Transverse colon (tissue), 4 donors: ENCODE measurements around the gene PPIL3. TPM values are rescaled to one million over a fixed set of nuclear protein-coding genes. Genes with fewer than 3 reads are reported as not detected.
A peak's percentile ranks its signal among the peaks of the same experiment; 100 is the strongest.

ENCODE experiments used
- DNase-seq: peaks from one replicate; pipeline ENCODE4 v3.0.0-alpha.2; 2019
- H3K27ac ChIP-seq, 4 donors: fragments of 200-600 bp; sonication (generic); 2 replicates each; pipeline ENCODE4 v1.5.1; 2016 to 2018; ENCODE audit warnings: inconsistent platforms in 4 of 4
- H3K27me3 ChIP-seq: fragments of 200-600 bp; sonication (generic); 2 replicates; pipeline ENCODE4 v1.5.1; 2017; ENCODE audit warnings: inconsistent platforms
- H3K36me3 ChIP-seq, 4 donors: fragments of 200-600 bp; sonication (generic); 2 replicates each; pipeline ENCODE4 v1.5.1; 2017 to 2019; ENCODE audit warnings: inconsistent platforms in 4 of 4
- H3K4me1 ChIP-seq, 4 donors: fragments of 200-600 bp; sonication (generic); 2 replicates each; pipeline ENCODE4 v1.5.1; 2017 to 2020; ENCODE audit warnings: inconsistent platforms in 4 of 4
- H3K4me3 ChIP-seq, 4 donors: fragments of 200-600 bp; sonication (generic); 1 replicate in 1 of 4; 2 replicates in 3 of 4; pipeline versions ENCODE4 v1.5.1 to v1.6.1; 2017 to 2019; ENCODE audit warnings: inconsistent platforms in 4 of 4
- H3K9me3 ChIP-seq, 2 donors: fragments of 200-600 bp; sonication (generic); 2 replicates each; pipeline ENCODE4 v1.5.1; 2017 to 2019; ENCODE audit warnings: inconsistent platforms in 2 of 2
- EP300 ChIP-seq: sonication (generic); formaldehyde crosslinking; IDR thresholded peaks from one replicate; pipeline ENCODE4 v1.6.1; 2017; ENCODE audit warnings: antibody characterized with exemption, low read depth
- POLR2A ChIP-seq: fragments of 450-650 bp; IDR thresholded peaks from one replicate; pipeline ENCODE4 v1.6.1; 2016; ENCODE audit warnings: antibody characterized with exemption, mild to moderate bottlenecking, moderate library complexity
- POLR2AphosphoS5 ChIP-seq, 3 donors: sonication (generic); formaldehyde crosslinking; IDR thresholded peaks; one replicate each; pipeline ENCODE4 v1.6.1; 2016; ENCODE audit warnings: antibody characterized with exemption in 3 of 3
- WGBS, 2 donors: methylation state at CpG; one replicate each; pipeline ENCODE4 v1.1.5; 2018; ENCODE audit warnings: low coverage in 1 of 2; 5-methylcytosine and 5-hydroxymethylcytosine counted together
- in situ Hi-C, 4 donors: fragments of 200-750 bp; cut with MboI; loops; one replicate each; pipeline versions ENCODE4 v1.15.0 to v1.15.1; 2017; ENCODE audit warnings: low sequenced_read_pairs in 3 of 4, low pct_ligation_motif_present in 1 of 4, low pct_unique_long_range_greater_than_20kb in 1 of 4
- intact Hi-C: fragments of 100-400 bp; cut with DNase I; formaldehyde crosslinking; loops from one replicate; pipeline ENCODE4 v1.15.1; 2023; ENCODE audit warnings: low total_unique reads
- total RNA-seq, 4 donors: library from RNA; depleted of rRNA; stranded (reverse); fragments of >200 nt; gene quantifications; one replicate each; pipeline ENCODE4 v1.1.0, GENCODE V29; 2016
- TF ChIP-seq, protein P1 (sequence below), 5 experiments: fragments of 200-600 bp in 3 of 5; fragments of 450-650 bp in 2 of 5; sonication (generic) in 3 of 5; IDR thresholded peaks; 1 replicate in 2 of 5; 2 replicates in 3 of 5; pipeline ENCODE4 v1.5.1; 2016 to 2017; ENCODE audit warnings: antibody characterized with exemption in 5 of 5, inconsistent platforms in 3 of 5, mild to moderate bottlenecking in 2 of 5, moderate library complexity in 1 of 5

Gene PPIL3
- total RNA-seq, 4 donors from 2014 or later, result 16.8 to 18.4 (median 17.7) TPM

DNA sequence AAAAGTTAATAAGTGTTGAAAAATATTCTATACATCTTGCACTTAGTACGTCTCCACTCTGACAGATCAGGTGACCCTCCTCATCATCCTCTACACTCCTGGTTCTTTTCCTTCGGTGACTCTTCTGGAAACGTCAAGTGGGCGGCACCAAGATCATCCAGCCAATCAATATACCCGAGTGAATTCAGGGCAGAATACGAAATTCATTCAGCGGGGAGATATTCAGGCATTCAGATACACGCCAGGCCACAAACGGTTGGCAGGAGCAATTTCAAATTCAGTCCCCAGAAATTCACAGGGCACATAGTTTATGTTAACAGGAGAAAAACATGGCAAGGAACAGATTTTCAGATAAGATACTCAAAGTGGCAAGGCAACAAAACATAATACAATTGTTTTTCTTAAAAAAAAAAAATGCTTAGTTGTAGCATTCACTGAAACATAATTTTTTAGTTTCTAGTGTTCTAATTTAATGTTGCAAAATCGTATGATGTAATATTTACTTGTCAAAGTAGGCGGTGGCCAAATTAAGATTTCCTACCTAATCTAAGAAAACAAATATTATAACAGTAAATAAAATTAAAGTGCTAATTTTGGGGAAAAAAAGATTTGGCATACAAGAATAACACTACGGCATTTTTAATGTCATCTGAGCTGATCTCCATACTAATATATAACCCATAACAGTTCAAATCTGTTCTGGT is 28.6 kb downstream of the PPIL3 start:
- Histone ChIP-seq H3K36me3 (peaks cover 0 to 55% (median 24%) of the 10 kb centered on the region in 4 donors), H3K27ac (peak overlapping the region; percentile 98 to 100 (median 99)), H3K9me3 (no peaks in the 10 kb centered on the region), H3K4me1 (peaks cover 11 to 50% (median 30%) of the 10 kb centered on the region in 4 donors), H3K27me3 (no peaks in the 10 kb centered on the region), H3K4me3 (peak overlapping the region in 2 of 4 donors; percentile 1 to 73)
- intact Hi-C loops, result no loop called here
- WGBS, 2 donors, result 28 to 39% methylated on average over 11 to 12 of the region's 12 CpGs
- no peak for DNase-seq
- TF ChIP-seq, protein P1, sequence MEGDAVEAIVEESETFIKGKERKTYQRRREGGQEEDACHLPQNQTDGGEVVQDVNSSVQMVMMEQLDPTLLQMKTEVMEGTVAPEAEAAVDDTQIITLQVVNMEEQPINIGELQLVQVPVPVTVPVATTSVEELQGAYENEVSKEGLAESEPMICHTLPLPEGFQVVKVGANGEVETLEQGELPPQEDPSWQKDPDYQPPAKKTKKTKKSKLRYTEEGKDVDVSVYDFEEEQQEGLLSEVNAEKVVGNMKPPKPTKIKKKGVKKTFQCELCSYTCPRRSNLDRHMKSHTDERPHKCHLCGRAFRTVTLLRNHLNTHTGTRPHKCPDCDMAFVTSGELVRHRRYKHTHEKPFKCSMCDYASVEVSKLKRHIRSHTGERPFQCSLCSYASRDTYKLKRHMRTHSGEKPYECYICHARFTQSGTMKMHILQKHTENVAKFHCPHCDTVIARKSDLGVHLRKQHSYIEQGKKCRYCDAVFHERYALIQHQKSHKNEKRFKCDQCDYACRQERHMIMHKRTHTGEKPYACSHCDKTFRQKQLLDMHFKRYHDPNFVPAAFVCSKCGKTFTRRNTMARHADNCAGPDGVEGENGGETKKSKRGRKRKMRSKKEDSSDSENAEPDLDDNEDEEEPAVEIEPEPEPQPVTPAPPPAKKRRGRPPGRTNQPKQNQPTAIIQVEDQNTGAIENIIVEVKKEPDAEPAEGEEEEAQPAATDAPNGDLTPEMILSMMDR (IDR thresholded peaks at IDR 0.05), result no peak
- TF ChIP-seq POLR2AphosphoS5 (IDR thresholded peaks at IDR 0.05) (no peak), POLR2A (no peak)
- in situ Hi-C loops, result loop anchor here in 2 of 4 donors (10.0 to 25.0 kb wide), 2 partner anchors 45 to 548 kb away; partner anchors contain the start of genes BZW1 (in 1 of the 2) and SPATS2L (in 1 of the 2)

GRCh38 chr2:200856806-200857205 is 32.1 kb downstream of the PPIL3 start:
- no peak for TF ChIP-seq POLR2A
- TF ChIP-seq EP300, result no peak
- Histone ChIP-seq H3K27me3 (no peaks in the 10 kb centered on the region), H3K4me1 (peaks cover 8 to 40% (median 25%) of the 10 kb centered on the region in 4 donors), H3K9me3 (no peaks in the 10 kb centered on the region), H3K27ac (no peak overlapping the region), H3K4me3 (no peak overlapping the region), H3K36me3 (peaks cover 0 to 89% (median 41%) of the 10 kb centered on the region in 4 donors)
- in situ Hi-C loops, result loop anchor here in 1 of 4 donors (25.0 kb wide), 1 partner anchor 545 kb away; the partner anchor contains the start of gene SPATS2L
- no peak for DNase-seq
- intact Hi-C loops, result no loop called here
- 75 to 82% methylated on average over 2 to 8 of the region's 8 CpGs for WGBS, 2 donors

GRCh38 chr2:200852605-200853004 is 36.3 kb downstream of the PPIL3 start:
- H3K4me1 ChIP-seq, result peaks cover 0 to 6% (median 0%) of the 10 kb centered on the region in 4 donors
- H3K27ac ChIP-seq, result no peak overlapping the region
- H3K9me3 ChIP-seq, result no peaks in the 10 kb centered on the region
- H3K27me3 ChIP-seq, result no peaks in the 10 kb centered on the region
- H3K36me3 ChIP-seq, result peaks cover 0 to 72% (median 35%) of the 10 kb centered on the region in 4 donors
- 94 to 100% methylated on average over 2 of the region's 2 CpGs for WGBS, 2 donors
- H3K4me3 ChIP-seq, result no peak overlapping the region
- no peak for TF ChIP-seq POLR2AphosphoS5 (IDR thresholded peaks at IDR 0.05)
- no peak for TF ChIP-seq POLR2A
- no peak for TF ChIP-seq EP300
- TF ChIP-seq, protein P1 (IDR thresholded peaks at IDR 0.05), result no peak
- in situ Hi-C loops (loop anchor here in 1 of 4 donors (25.0 kb wide), 1 partner anchor 540 kb away; the partner anchor contains the start of gene SPATS2L), intact Hi-C loops (no loop called here)
- DNase-seq, result no peak

GRCh38 chr2:200851398-200852248 is 37.3 kb downstream of the PPIL3 start:
- H3K27ac ChIP-seq, result no peak overlapping the region
- peaks cover 0 to 6% (median 0%) of the 10 kb centered on the region in 4 donors for H3K4me1 ChIP-seq
- 95 to 100% methylated on average over 2 to 6 of the region's 6 CpGs for WGBS, 2 donors
- no peak for TF ChIP-seq POLR2A
- TF ChIP-seq POLR2AphosphoS5 (IDR thresholded peaks at IDR 0.05), result no peak
- TF ChIP-seq EP300, result no peak
- TF ChIP-seq, protein P1 (IDR thresholded peaks at IDR 0.05), result no peak
- no peaks in the 10 kb centered on the region for H3K27me3 ChIP-seq
- no peaks in the 10 kb centered on the region for H3K9me3 ChIP-seq
- no peak for DNase-seq
- intact Hi-C loops (no loop called here), in situ Hi-C loops (loop anchor here in 1 of 4 donors (25.0 kb wide), 1 partner anchor 539 kb away; the partner anchor contains the start of gene SPATS2L)
- no peak overlapping the region for H3K4me3 ChIP-seq
- H3K36me3 ChIP-seq, result peaks cover 0 to 62% (median 30%) of the 10 kb centered on the region in 4 donors
